Osteoblast (primary cell): ENCODE results near the gene IGFL2. TPM values are rescaled to one million over a fixed set of nuclear protein-coding genes. Genes with fewer than 3 reads are reported as not detected.

Experiments used
- DNase-seq: peaks from one replicate; pipeline ENCODE4 v3.0.0; 2011; ENCODE audit warnings: low spot score, mixed read lengths; ENCODE audit not compliant: insufficient read length; ENCODE audit errors: missing footprints
- H2AFZ ChIP-seq: 2 replicates; pipeline ENCODE4 v1.6.0; 2011; ENCODE audit warnings: mild to moderate bottlenecking, low read length
- H3K27ac ChIP-seq: 2 replicates; pipeline ENCODE4 v1.5.1; 2011; ENCODE audit warnings: mild to moderate bottlenecking, low read depth, low read length, moderate library complexity
- H3K27me3 ChIP-seq: 2 replicates; pipeline ENCODE4 v1.6.0; 2012; ENCODE audit warnings: mild to moderate bottlenecking, control low read depth, inconsistent platforms, low read length, moderate library complexity; ENCODE audit not compliant: insufficient read depth
- H3K36me3 ChIP-seq: 2 replicates; pipeline ENCODE4 v1.5.1; 2011; ENCODE audit warnings: mild to moderate bottlenecking, low read length, control low read depth, moderate library complexity; ENCODE audit not compliant: insufficient read depth
- H3K4me1 ChIP-seq: 2 replicates; pipeline ENCODE4 v1.5.1; 2011; ENCODE audit warnings: mild to moderate bottlenecking, low read length, control low read depth, moderate library complexity; ENCODE audit not compliant: insufficient read depth
- H3K4me2 ChIP-seq: 2 replicates; pipeline ENCODE4 v1.6.0; 2011; ENCODE audit warnings: mild to moderate bottlenecking, low read length; ENCODE audit not compliant: insufficient read depth
- H3K4me3 ChIP-seq: fragments of 200-600 bp; sonication (generic); 3 replicates; pipeline ENCODE4 v1.5.1; 2012; ENCODE audit warnings: mild to moderate bottlenecking, low read length, inconsistent platforms; ENCODE audit not compliant: insufficient read depth
- H3K79me2 ChIP-seq: 2 replicates; pipeline ENCODE4 v1.6.0; 2012; ENCODE audit warnings: mild to moderate bottlenecking, low read length, control low read depth, inconsistent platforms; ENCODE audit not compliant: insufficient read depth
- H3K9me3 ChIP-seq: 2 replicates; pipeline ENCODE4 v1.5.1; 2011; ENCODE audit warnings: low read depth, low read length, control low read depth
- H4K20me1 ChIP-seq: 2 replicates; pipeline ENCODE4 v1.6.0; 2012; ENCODE audit warnings: mild to moderate bottlenecking, low read length, control low read depth; ENCODE audit not compliant: insufficient read depth
- CTCF ChIP-seq: IDR thresholded peaks from 2 replicates; pipeline ENCODE4 v1.5.1; 2011; ENCODE audit warnings: mild to moderate bottlenecking, low read depth, low read length, moderate library complexity; ENCODE audit errors: extremely low read depth
- total RNA-seq: library from RNA; depleted of rRNA; stranded (reverse); fragments of >200 nt; gene quantifications from 2 replicates; pipeline ENCODE4 v1.2.3, GENCODE V29; 2012

The IGFL2 gene
- total RNA-seq, 1 donor, result not detected

- Histone ChIP-seq H3K4me1 (no peaks in the 10 kb centered on the region), H3K27me3 (peaks cover 59% of the 10 kb centered on the region), H3K36me3 (no peaks in the 10 kb centered on the region), H3K9me3 (no peaks in the 10 kb centered on the region), H3K4me3 (no peak overlapping the region), H3K27ac (no peak overlapping the region), H2AFZ (no peak overlapping the region), H3K4me2 (no peak overlapping the region), H4K20me1 (no peaks in the 10 kb centered on the region), H3K79me2 (no peaks in the 10 kb centered on the region)
- no peak for DNase-seq
- TF ChIP-seq CTCF, result no peak
These were observed 785 bp upstream of the IGFL2 start for GRCh38 chr19:46147166-46147740.

- H3K79me2 ChIP-seq, result no peaks in the 10 kb centered on the region
- no peak overlapping the region for H3K27ac ChIP-seq
- no peaks in the 10 kb centered on the region for H3K36me3 ChIP-seq
- no peak overlapping the region for H3K4me3 ChIP-seq
- TF ChIP-seq CTCF, result no peak
- no peak for DNase-seq
- H3K27me3 ChIP-seq, result peaks cover 85% of the 10 kb centered on the region
- H3K4me2 ChIP-seq, result no peak overlapping the region
- H3K4me1 ChIP-seq, result no peaks in the 10 kb centered on the region
- no peaks in the 10 kb centered on the region for H3K9me3 ChIP-seq
- H2AFZ ChIP-seq, result no peak overlapping the region
- H4K20me1 ChIP-seq, result no peaks in the 10 kb centered on the region
These were observed 2.6 kb downstream of the IGFL2 start for GRCh38 chr19:46150606-46151005.

- H3K4me3 ChIP-seq, result no peak overlapping the region
- no peaks in the 10 kb centered on the region for H3K79me2 ChIP-seq
- DNase-seq, result no peak
- no peak overlapping the region for H3K27ac ChIP-seq
- H4K20me1 ChIP-seq, result no peaks in the 10 kb centered on the region
- H2AFZ ChIP-seq, result no peak overlapping the region
- H3K9me3 ChIP-seq, result no peaks in the 10 kb centered on the region
- H3K27me3 ChIP-seq, result peaks cover 81% of the 10 kb centered on the region
- H3K4me2 ChIP-seq, result no peak overlapping the region
- no peak for TF ChIP-seq CTCF
- no peaks in the 10 kb centered on the region for H3K36me3 ChIP-seq
- no peaks in the 10 kb centered on the region for H3K4me1 ChIP-seq
These were observed 7.2 kb downstream of the IGFL2 start for GRCh38 chr19:46155237-46155636.

- no peaks in the 10 kb centered on the region for H4K20me1 ChIP-seq
- no peak overlapping the region for H3K27ac ChIP-seq
- no peaks in the 10 kb centered on the region for H3K79me2 ChIP-seq
- H3K27me3 ChIP-seq, result peaks cover 44% of the 10 kb centered on the region
- no peak for DNase-seq
- no peak overlapping the region for H3K4me2 ChIP-seq
- H3K4me3 ChIP-seq, result no peak overlapping the region
- H3K36me3 ChIP-seq, result no peaks in the 10 kb centered on the region
- H3K4me1 ChIP-seq, result no peaks in the 10 kb centered on the region
- no peaks in the 10 kb centered on the region for H3K9me3 ChIP-seq
- H2AFZ ChIP-seq, result no peak overlapping the region
- no peak for TF ChIP-seq CTCF
These were observed 11.6 kb downstream of the IGFL2 start for GRCh38 chr19:46159418-46160232.
